CD14-positive monocyte (primary cell): Measurements from ENCODE around the gene TSEN34. TPM values are rescaled to one million over a fixed set of nuclear protein-coding genes. Genes with fewer than 3 reads are reported as not detected.

ENCODE experiments used
- DNase-seq, 3 donors: peaks; one replicate each; pipeline ENCODE4 v3.0.0-alpha.2; 2011 to 2022
- H2AFZ ChIP-seq: 2 replicates; pipeline ENCODE4 v1.6.0; 2012; ENCODE audit warnings: mild to moderate bottlenecking, low read depth, low read length, inconsistent platforms; ENCODE audit not compliant: insufficient read depth, poor library complexity, severe bottlenecking
- H3K27ac ChIP-seq, 2 donors: 1 replicate in 1 of 2; 2 replicates in 1 of 2; pipeline ENCODE4 v1.5.1; 2012 to 2013; ENCODE audit warnings: low read length in 2 of 2, control low read depth in 1 of 2, inconsistent platforms in 1 of 2, low read depth in 1 of 2, mild to moderate bottlenecking in 1 of 2
- H3K27me3 ChIP-seq, 2 donors: one replicate each; pipeline versions ENCODE4 v1.6.0 to v1.6.1; 2011 to 2013; ENCODE audit warnings: low read length in 2 of 2; ENCODE audit not compliant: control insufficient read depth in 2 of 2, insufficient read depth in 2 of 2
- H3K36me3 ChIP-seq, 2 donors: replicated peaks in 1 of 2; 1 replicate in 1 of 2; 2 replicates in 1 of 2; pipeline versions ENCODE4 v1.5.1 to v1.6.1; 2012 to 2013; ENCODE audit warnings: low read length in 2 of 2, control low read depth in 1 of 2, inconsistent platforms in 1 of 2, mild to moderate bottlenecking in 1 of 2; ENCODE audit not compliant: insufficient read depth in 2 of 2, control insufficient read depth in 1 of 2
- H3K4me1 ChIP-seq, 2 donors: 1 replicate in 1 of 2; 2 replicates in 1 of 2; pipeline versions ENCODE4 v1.5.1 to v1.6.1; 2012 to 2013; ENCODE audit warnings: low read length in 2 of 2, control low read depth in 1 of 2, inconsistent platforms in 1 of 2, mild to moderate bottlenecking in 1 of 2, moderate library complexity in 1 of 2; ENCODE audit not compliant: insufficient read depth in 2 of 2, control insufficient read depth in 1 of 2
- H3K4me2 ChIP-seq: replicated peaks from 2 replicates; pipeline ENCODE3; 2012; ENCODE audit warnings: low read length, moderate library complexity, mild to moderate bottlenecking; ENCODE audit not compliant: poor library complexity, severe bottlenecking; ENCODE audit errors: extremely low read depth
- H3K4me3 ChIP-seq, 3 experiments: fragments of 200-600 bp in 1 of 3; sonication (generic) in 1 of 3; replicated peaks in 1 of 3; 1 replicate in 2 of 3; 2 replicates in 1 of 3; pipeline ENCODE4 v1.5.1; 2011 to 2013; ENCODE audit warnings: low read length in 3 of 3, mild to moderate bottlenecking in 3 of 3, control low read depth in 2 of 3, low read depth in 2 of 3, inconsistent platforms in 1 of 3, moderate library complexity in 1 of 3
- H3K79me2 ChIP-seq: 2 replicates; pipeline ENCODE4 v1.6.0; 2012; ENCODE audit warnings: mild to moderate bottlenecking, control low read depth, inconsistent platforms, low read length, moderate library complexity; ENCODE audit not compliant: insufficient read depth
- H3K9ac ChIP-seq: 2 replicates; pipeline ENCODE4 v1.6.0; 2017; ENCODE audit warnings: low read length, mild to moderate bottlenecking; ENCODE audit not compliant: insufficient read depth, poor library complexity, severe bottlenecking
- H3K9me3 ChIP-seq, 2 donors: replicated peaks in 1 of 2; 1 replicate in 1 of 2; 2 replicates in 1 of 2; pipeline versions ENCODE4 v1.5.1 to v1.6.1; 2012 to 2013; ENCODE audit warnings: low read length in 2 of 2, control low read depth in 1 of 2; ENCODE audit not compliant: control insufficient read depth in 1 of 2, insufficient read depth in 1 of 2
- H4K20me1 ChIP-seq: 2 replicates; pipeline ENCODE4 v1.6.0; 2012; ENCODE audit warnings: mild to moderate bottlenecking, low read length, control low read depth, moderate library complexity; ENCODE audit not compliant: insufficient read depth
- H3K27ac Mint-ChIP-seq, 7 donors: one replicate each; pipeline ENCODE4 v1.8.0; 2020; ENCODE audit warnings: mild to moderate bottlenecking in 7 of 7, mixed read lengths in 7 of 7, moderate library complexity in 6 of 7, inconsistent platforms in 2 of 7
- H3K27me3 Mint-ChIP-seq, 3 donors: one replicate each; pipeline ENCODE4 v1.8.0; 2021 to 2022; ENCODE audit warnings: low read depth in 3 of 3, mild to moderate bottlenecking in 3 of 3, mixed read lengths in 3 of 3, moderate library complexity in 3 of 3, inconsistent platforms in 1 of 3
- H3K36me3 Mint-ChIP-seq, 2 donors: one replicate each; pipeline ENCODE4 v1.8.0; 2020; ENCODE audit warnings: mixed read lengths in 2 of 2, inconsistent platforms in 1 of 2, mild to moderate bottlenecking in 1 of 2
- H3K4me1 Mint-ChIP-seq: one replicate; pipeline ENCODE4 v1.8.0; 2020; ENCODE audit warnings: mild to moderate bottlenecking, mixed read lengths
- H3K4me3 Mint-ChIP-seq, 2 donors: one replicate each; pipeline ENCODE4 v1.8.0; 2020; ENCODE audit warnings: mild to moderate bottlenecking in 2 of 2, mixed read lengths in 2 of 2, moderate library complexity in 1 of 2
- H3K9me3 Mint-ChIP-seq, 7 donors: one replicate each; pipeline ENCODE4 v1.8.0; 2020 to 2022; ENCODE audit warnings: mixed read lengths in 7 of 7, mild to moderate bottlenecking in 6 of 7, moderate library complexity in 6 of 7, inconsistent platforms in 2 of 7
- WGBS: methylation state at CpG from one replicate; pipeline ENCODE4 v1.1.5; 2013; ENCODE audit warnings: missing lambda C conversion rate; ENCODE audit not compliant: insufficient coverage; 5-methylcytosine and 5-hydroxymethylcytosine counted together
- intact Hi-C, 2 donors: fragments of 100-400 bp; cut with micrococcal nuclease; formaldehyde crosslinking; loops; one replicate each; pipeline versions ENCODE4 v1.15.0 to v1.15.1; 2023
- polyA plus RNA-seq, 3 donors: library from polyadenylated mRNA; depleted of rRNA in 1 of 3; unstranded in 2 of 3; stranded (reverse) in 1 of 3; fragments of 300-500 nt in 2 of 3; fragments of >200 nt in 1 of 3; fragmentation: Illumina TruSeq in 2 of 3; gene quantifications; 1 replicate in 2 of 3; 2 replicates in 1 of 3; pipeline ENCODE4 v1.2.3, GENCODE V29; 2012 to 2021
- TF ChIP-seq, protein P1 (sequence below): fragments of 200-600 bp; IDR thresholded peaks from one replicate; pipeline ENCODE4 v1.8.0; 2022; ENCODE audit warnings: antibody characterized with exemption, mild to moderate bottlenecking

TSEN34 gene
- polyA plus RNA-seq, 3 donors, result 59.3 to 125 (median 109) TPM

DNA sequence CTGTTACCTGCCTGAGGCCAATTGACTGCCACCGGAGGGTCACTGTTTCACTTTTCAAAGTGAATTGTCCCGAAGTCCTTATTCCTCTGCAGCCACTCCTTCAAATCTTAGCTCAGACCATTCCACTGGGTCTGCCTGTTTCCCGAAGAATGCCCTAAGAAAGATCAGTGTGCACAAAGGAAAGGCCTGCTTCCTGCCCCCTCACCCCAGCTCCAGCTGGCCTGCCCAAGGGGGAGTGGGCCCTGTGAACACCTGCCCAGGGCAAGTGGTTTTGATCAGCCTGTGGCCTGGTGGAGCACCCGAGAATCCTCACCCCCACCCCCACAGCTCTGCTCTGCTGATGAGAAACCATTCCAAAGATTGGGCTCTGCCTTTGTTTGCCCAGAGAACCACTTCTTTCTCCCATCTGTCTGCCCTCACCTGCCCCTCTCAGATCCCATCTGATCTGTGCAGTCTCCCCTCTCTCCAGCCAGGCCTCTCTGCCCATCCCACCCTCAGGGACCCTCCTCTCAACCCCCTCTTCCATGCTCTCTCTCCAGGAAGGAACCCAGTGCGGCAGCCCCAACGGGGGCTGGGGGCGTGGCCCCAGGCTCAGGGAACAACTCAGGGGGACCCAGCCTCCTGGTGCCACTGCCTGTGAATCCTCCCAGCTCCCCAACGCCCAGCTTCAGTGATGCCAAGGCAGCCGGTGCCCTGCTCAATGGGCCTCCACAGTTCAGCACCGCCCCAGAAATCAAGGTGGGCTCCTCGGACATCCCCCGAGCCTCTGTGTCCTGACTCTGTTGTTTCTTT, 41.9 kb upstream of the TSEN34 start:
- Mint-ChIP-seq H3K4me1 (no peaks in the 10 kb centered on the region), H3K27ac (peak overlapping the region in 4 of 7 donors; percentile 4 to 82 (median 56)), H3K36me3 (peaks cover 85 to 95% of the 10 kb centered on the region in 2 donors), H3K4me3 (no peak overlapping the region), H3K9me3 (no peaks in the 10 kb centered on the region), H3K27me3 (peaks cover 0 to 2% (median 0%) of the 10 kb centered on the region in 3 donors)
- H3K4me3 ChIP-seq, result no peak overlapping the region
- H3K4me2 ChIP-seq, result no peak overlapping the region
- no peak overlapping the region for H2AFZ ChIP-seq
- no peak for DNase-seq
- H3K36me3 ChIP-seq, result peaks cover 92 to 99% of the 10 kb centered on the region in 2 donors
- intact Hi-C loops, result no loop called here
- H3K4me1 ChIP-seq, result no peaks in the 10 kb centered on the region
- no peak overlapping the region for H3K9ac ChIP-seq
- H3K27me3 ChIP-seq, result no peaks in the 10 kb centered on the region
- H4K20me1 ChIP-seq, result peaks cover 82% of the 10 kb centered on the region
- no peak overlapping the region for H3K27ac ChIP-seq
- no peaks in the 10 kb centered on the region for H3K79me2 ChIP-seq
- H3K9me3 ChIP-seq, result no peaks in the 10 kb centered on the region
- WGBS, result 87% methylated on average over 12 of the region's 12 CpGs
- TF ChIP-seq, protein P1, sequence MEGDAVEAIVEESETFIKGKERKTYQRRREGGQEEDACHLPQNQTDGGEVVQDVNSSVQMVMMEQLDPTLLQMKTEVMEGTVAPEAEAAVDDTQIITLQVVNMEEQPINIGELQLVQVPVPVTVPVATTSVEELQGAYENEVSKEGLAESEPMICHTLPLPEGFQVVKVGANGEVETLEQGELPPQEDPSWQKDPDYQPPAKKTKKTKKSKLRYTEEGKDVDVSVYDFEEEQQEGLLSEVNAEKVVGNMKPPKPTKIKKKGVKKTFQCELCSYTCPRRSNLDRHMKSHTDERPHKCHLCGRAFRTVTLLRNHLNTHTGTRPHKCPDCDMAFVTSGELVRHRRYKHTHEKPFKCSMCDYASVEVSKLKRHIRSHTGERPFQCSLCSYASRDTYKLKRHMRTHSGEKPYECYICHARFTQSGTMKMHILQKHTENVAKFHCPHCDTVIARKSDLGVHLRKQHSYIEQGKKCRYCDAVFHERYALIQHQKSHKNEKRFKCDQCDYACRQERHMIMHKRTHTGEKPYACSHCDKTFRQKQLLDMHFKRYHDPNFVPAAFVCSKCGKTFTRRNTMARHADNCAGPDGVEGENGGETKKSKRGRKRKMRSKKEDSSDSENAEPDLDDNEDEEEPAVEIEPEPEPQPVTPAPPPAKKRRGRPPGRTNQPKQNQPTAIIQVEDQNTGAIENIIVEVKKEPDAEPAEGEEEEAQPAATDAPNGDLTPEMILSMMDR, result no peak

DNA sequence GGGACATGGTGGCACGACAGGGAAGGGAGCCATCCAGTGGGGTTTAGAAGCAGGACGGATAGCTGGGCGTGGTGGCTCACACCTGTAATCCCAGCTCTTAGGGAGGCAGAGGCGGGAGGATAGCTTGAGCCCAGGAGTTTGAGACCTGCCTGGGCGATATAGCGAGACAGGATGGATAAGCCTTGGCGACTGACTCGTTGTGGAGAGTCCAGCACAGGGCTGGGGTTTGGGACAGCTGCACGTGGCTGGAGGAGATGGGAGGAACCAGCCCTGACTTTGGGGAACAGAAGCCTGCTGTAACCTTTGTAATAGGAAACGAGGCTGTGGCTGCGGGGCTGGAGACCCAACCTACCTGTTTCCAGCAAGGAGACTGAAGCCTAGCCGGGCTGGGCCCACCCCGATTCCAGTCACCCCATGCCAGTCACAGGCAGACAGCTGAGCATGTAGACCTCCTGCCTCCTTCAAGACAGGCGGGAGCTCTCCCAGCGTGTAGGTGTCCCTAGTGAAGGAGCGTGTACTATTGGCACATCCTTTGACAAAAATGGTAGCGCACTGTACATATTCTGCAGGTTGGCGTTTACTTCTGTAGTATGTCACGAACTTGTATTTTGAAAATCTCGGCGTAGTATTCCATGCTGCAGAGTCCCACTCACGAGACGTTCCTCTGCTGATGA, 39.6 kb upstream of the TSEN34 start:
- DNase-seq, result no peak
- Histone ChIP-seq H3K36me3 (peaks cover 92 to 99% of the 10 kb centered on the region in 2 donors), H3K9me3 (no peaks in the 10 kb centered on the region), H3K27ac (no peak overlapping the region), H3K4me2 (no peak overlapping the region), H2AFZ (no peak overlapping the region), H3K79me2 (peaks cover 8% of the 10 kb centered on the region), H4K20me1 (peaks cover 82% of the 10 kb centered on the region), H3K9ac (no peak overlapping the region), H3K27me3 (no peaks in the 10 kb centered on the region), H3K4me1 (no peaks in the 10 kb centered on the region), H3K4me3 (no peak overlapping the region)
- Mint-ChIP-seq H3K27me3 (peaks cover 0 to 2% (median 0%) of the 10 kb centered on the region in 3 donors), H3K4me1 (no peaks in the 10 kb centered on the region), H3K36me3 (peaks cover 81 to 94% of the 10 kb centered on the region in 2 donors), H3K4me3 (no peak overlapping the region), H3K27ac (peak overlapping the region in 4 of 7 donors; percentile 11 to 64 (median 23)), H3K9me3 (no peaks in the 10 kb centered on the region)
- intact Hi-C loops, result no loop called here
- 91% methylated on average over 23 of the region's 23 CpGs for WGBS
- TF ChIP-seq, protein P1, result no peak
